K562 (cell line): ENCODE data around the gene NEK1. TPM values are rescaled to one million over a fixed set of nuclear protein-coding genes. Genes with fewer than 3 reads are reported as not detected.

Experiments used
- ATAC-seq: fragments of 200-7000 bp; cut with Tn5 transposase; 3 replicates; pipeline ENCODE4 v1.9.1; 2020; ENCODE audit warnings: moderate library complexity
- BruUV-seq: library from RNA; stranded (reverse); fragments of 400-500 nt; replicated peaks from 2 replicates; lab custom pipeline; 2021; lab: Mats Ljungman, UMichigan
- CTCF ChIA-PET: fragments of 300-600 bp; formaldehyde crosslinking; extraction: SDS; loops from one replicate; lab custom pipeline; 2021; ENCODE audit warnings: low intra/inter-chr PET ratio; lab: Yijun Ruan, JAX
- POLR2A ChIA-PET: fragments of 300-600, 350-650 bp; sonication (Branson Sonifier 250); formaldehyde crosslinking; extraction: SDS; loops from one replicate; lab custom pipeline; 2021; ENCODE audit warnings: antibody characterized with exemption, inconsistent platforms; lab: Yijun Ruan, JAX
- DNase-seq, 4 experiments: peaks; one replicate each; pipeline versions ENCODE4 v3.0.0 to v3.0.0-alpha.2; 2011 to 2018; ENCODE audit warnings: low spot score in 3 of 4, mixed read lengths in 3 of 4; ENCODE audit errors: extremely low read depth in 1 of 4
- FAIRE-seq: peaks from 2 replicates; lab custom pipeline; 2011; peaks lifted over from hg19 to GRCh38; lab: Jason Lieb, UNC
- H2AFZ ChIP-seq: 2 replicates; pipeline ENCODE4 v1.6.0; 2011; ENCODE audit warnings: low read depth, low read length, control low read depth, inconsistent platforms
- H3K27ac ChIP-seq: fragments of 200-600 bp; 3 replicates; pipeline ENCODE4 v1.8.0; 2011; ENCODE audit warnings: low read depth, mild to moderate bottlenecking, control low read depth, inconsistent platforms, low read length, moderate library complexity, mixed read lengths; ENCODE audit errors: extremely low read depth
- H3K27me3 ChIP-seq, 2 experiments: fragments of 300-600 bp in 1 of 2; 2 replicates in 1 of 2; 3 replicates in 1 of 2; pipeline versions ENCODE4 v1.6.0 to v1.8.0; 2011; ENCODE audit warnings: inconsistent platforms in 2 of 2, low read length in 2 of 2, mild to moderate bottlenecking in 1 of 2, mixed read lengths in 1 of 2, moderate library complexity in 1 of 2; ENCODE audit not compliant: control insufficient read depth in 2 of 2, insufficient read depth in 2 of 2
- H3K36me3 ChIP-seq: fragments of 300-600 bp; 3 replicates; pipeline ENCODE4 v1.8.0; 2011; ENCODE audit warnings: mild to moderate bottlenecking, low read length, inconsistent platforms; ENCODE audit not compliant: control insufficient read depth, insufficient read depth
- H3K4me1 ChIP-seq, 2 experiments: fragments of 200-600 bp in 1 of 2; replicated peaks in 1 of 2; 2 replicates in 1 of 2; 3 replicates in 1 of 2; pipeline versions ENCODE4 v1.5.1 to v1.8.0; 2011; ENCODE audit warnings: inconsistent platforms in 2 of 2, low read length in 2 of 2, mild to moderate bottlenecking in 1 of 2, mixed read lengths in 1 of 2, moderate library complexity in 1 of 2; ENCODE audit not compliant: control insufficient read depth in 2 of 2, insufficient read depth in 2 of 2
- H3K4me2 ChIP-seq: 2 replicates; pipeline ENCODE4 v1.6.1; 2011; ENCODE audit warnings: low read length, control low read depth, inconsistent platforms, mixed read lengths; ENCODE audit not compliant: insufficient read depth
- H3K4me3 ChIP-seq: fragments of 200-600 bp; sonication (generic), shearing (Covaris generic); 2 replicates; pipeline ENCODE4 v1.5.1; 2016; ENCODE audit warnings: control low read depth, inconsistent platforms
- H3K79me2 ChIP-seq: fragments of 200-600 bp; 3 replicates; pipeline ENCODE4 v1.8.0; 2011; ENCODE audit warnings: low read length, inconsistent platforms; ENCODE audit not compliant: control insufficient read depth, insufficient read depth
- H3K9ac ChIP-seq, 2 experiments: 2 replicates each; pipeline versions ENCODE4 v1.6.0 to v1.6.1; 2011; ENCODE audit warnings: low read depth in 2 of 2, low read length in 2 of 2, control low read depth in 1 of 2, inconsistent platforms in 1 of 2, mild to moderate bottlenecking in 1 of 2, mixed read lengths in 1 of 2; ENCODE audit not compliant: insufficient read depth in 1 of 2
- H3K9me1 ChIP-seq: one replicate; pipeline ENCODE4 v1.6.0; 2011; ENCODE audit warnings: inconsistent platforms, mild to moderate bottlenecking, low read length, moderate library complexity; ENCODE audit not compliant: control insufficient read depth, insufficient read depth
- H3K9me3 ChIP-seq: replicated peaks from 2 replicates; pipeline ENCODE4 v1.5.1; 2011; ENCODE audit warnings: low read depth, low read length, inconsistent platforms; ENCODE audit not compliant: control insufficient read depth, insufficient read depth
- H4K20me1 ChIP-seq: replicated peaks from 2 replicates; pipeline ENCODE4 v1.6.1; 2011; ENCODE audit warnings: low read length, inconsistent platforms, mixed read lengths; ENCODE audit not compliant: control insufficient read depth, insufficient read depth
- CC2D1A ChIP-seq: fragments of 450-650 bp; IDR thresholded peaks from 2 replicates; pipeline ENCODE4 v1.6.1; 2017; ENCODE audit warnings: mild to moderate bottlenecking
- CTCF ChIP-seq, 3 experiments: IDR thresholded peaks in 2 of 3; conservative IDR thresholded peaks in 1 of 3; 2 replicates each; pipeline ENCODE4 v1.5.1; 2011 to 2012; ENCODE audit warnings: low read length in 3 of 3, mild to moderate bottlenecking in 3 of 3, control low read depth in 2 of 3, improper control_type of control experiment in 1 of 3, inconsistent platforms in 1 of 3, low read depth in 1 of 3, mixed read lengths in 1 of 3, moderate library complexity in 1 of 3; ENCODE audit not compliant: insufficient read depth in 2 of 3
- MCM2 ChIP-seq: fragments of 450-650 bp; IDR thresholded peaks from 2 replicates; pipeline ENCODE4 v1.6.1; 2017; ENCODE audit warnings: low read depth, mild to moderate bottlenecking
- SUPT5H ChIP-seq: fragments of 450-650 bp; IDR thresholded peaks from 2 replicates; pipeline ENCODE4 v1.6.1; 2016
- TAF9B ChIP-seq: fragments of 450-650 bp; IDR thresholded peaks from 2 replicates; pipeline ENCODE4 v1.6.1; 2018; ENCODE audit warnings: mild to moderate bottlenecking; ENCODE audit not compliant: partially characterized antibody
- WGBS: fragments of 100-300 bp; shearing (Covaris generic); methylation state at CpG from one replicate; pipeline ENCODE4 v1.1.6; 2016; ENCODE audit warnings: low coverage, mixed read lengths; ENCODE audit not compliant: insufficient coverage; ENCODE audit errors: missing lambda C conversion rate; 5-methylcytosine and 5-hydroxymethylcytosine counted together
- in situ Hi-C: fragments of 300-500 bp; cut with MboI; formaldehyde crosslinking; loops from 4 replicates; pipeline ENCODE4 v1.15.0; 2018; ENCODE audit warnings: inconsistent platforms, mixed read lengths
- intact Hi-C: fragments of 100-400 bp; cut with micrococcal nuclease; formaldehyde crosslinking; loops from 2 replicates; pipeline ENCODE4 v1.14.2; 2022
- polyA plus RNA-seq, 8 experiments: library from polyadenylated mRNA; depleted of rRNA in 4 of 8; stranded (reverse) in 5 of 8; unstranded in 3 of 8; fragments of >200 nt; fragmentation: Nextera tagmentation in 2 of 8; fragmentation: Illumina TruSeq in 1 of 8; extraction: Ambion mirVana in 2 of 8; extraction: Trizol in 1 of 8; gene quantifications; 2 replicates each; pipeline versions ENCODE4 v1.2.1 to v1.2.3, GENCODE V29; 2011 to 2014; ENCODE audit warnings: inconsistent platforms in 1 of 8, missing spikeins in 1 of 8
- total RNA-seq, 7 experiments: library from RNA; depleted of rRNA in 6 of 7; stranded (reverse); fragments of >200 nt in 6 of 7; fragmentation: Illumina TruSeq in 2 of 7; extraction: Trizol in 2 of 7; gene quantifications; 2 replicates each; pipeline versions ENCODE4 v1.2.1 to v1.2.3, GENCODE V29; 2011 to 2021; ENCODE audit warnings: low replicate concordance in 1 of 7
- TF ChIP-seq, protein P1 (sequence below): IDR thresholded peaks from 2 replicates; pipeline ENCODE4 v1.6.1; 2011; ENCODE audit warnings: borderline replicate concordance, low read depth, mild to moderate bottlenecking, moderate library complexity, low read length; ENCODE audit not compliant: insufficient read depth, poor library complexity, severe bottlenecking
- TF ChIP-seq, protein P2 (sequence below), 2 experiments: fragments of 450-650 bp; IDR thresholded peaks; 2 replicates each; pipeline ENCODE4 v1.6.1; 2016; ENCODE audit warnings: mild to moderate bottlenecking in 2 of 2, borderline replicate concordance in 1 of 2, low read depth in 1 of 2, moderate library complexity in 1 of 2

The NEK1 gene
- total and polyA plus RNA-seq, 9 of the 15 experiments (the other 6 are each of a cell fraction or from before 2014, with no cell fraction given) = 6.2 to 15.7 (median 10.3) TPM

- Histone ChIP-seq H3K79me2 (peaks cover 38% of the 10 kb centered on the region), H3K4me2 (0 out of 2 replicates have a peak overlapping the region, but pooled peaks have one; percentile 7), H3K27me3 (no peaks in the 10 kb centered on the region), H3K9ac (peak overlapping the region in 1 of 2 experiments; percentile 15; a peak in 1 of 4 replicates), H3K4me1 (peaks cover 4 to 31% of the 10 kb centered on the region in 2 experiments; a peak in 4 of 5 replicates), H3K4me3 (no peak overlapping the region), H3K9me1 (no peaks in the 10 kb centered on the region), H3K36me3 (no peaks in the 10 kb centered on the region; the same call in 2 of the 3 replicates), H3K27ac (peak overlapping the region; percentile 53), H4K20me1 (no peaks in the 10 kb centered on the region), H3K9me3 (no peaks in the 10 kb centered on the region), H2AFZ (peak overlapping the region; percentile 84)
- no peak for ATAC-seq
- no peak for FAIRE-seq
- DNase-seq = peak in 2 of 4 experiments; percentile 27 to 39
- in situ Hi-C loops = loop anchor here (10.0 to 25.0 kb wide), 2 partner anchors 139 to 422 kb away; partner anchors contain the start of genes HPF1 and MFAP3L
- intact Hi-C loops = no loop called here
- POLR2A ChIA-PET = interaction anchor here (1.7 to 2.5 kb wide), 2 partner anchors 11 to 44 kb away, joined by 7 to 8 read pairs; no protein-coding TSS in a partner anchor
- CTCF ChIA-PET = no interaction called here
- 9% methylated on average over 4 of the region's 4 CpGs for WGBS
- no TSS peak for BruUV-seq
- TF ChIP-seq CC2D1A = no peak
- no peak for TF ChIP-seq CTCF (IDR thresholded peaks at IDR 0.05 in 2 of 3, conservative IDR thresholded peaks at IDR 0.05 in 1 of 3; ENCODE audit: insufficient read depth in 2 of 3, low read depth in 1 of 3, low read length in 3 of 3)
- no peak for TF ChIP-seq SUPT5H
- no peak for TF ChIP-seq TAF9B
- TF ChIP-seq, protein P1, sequence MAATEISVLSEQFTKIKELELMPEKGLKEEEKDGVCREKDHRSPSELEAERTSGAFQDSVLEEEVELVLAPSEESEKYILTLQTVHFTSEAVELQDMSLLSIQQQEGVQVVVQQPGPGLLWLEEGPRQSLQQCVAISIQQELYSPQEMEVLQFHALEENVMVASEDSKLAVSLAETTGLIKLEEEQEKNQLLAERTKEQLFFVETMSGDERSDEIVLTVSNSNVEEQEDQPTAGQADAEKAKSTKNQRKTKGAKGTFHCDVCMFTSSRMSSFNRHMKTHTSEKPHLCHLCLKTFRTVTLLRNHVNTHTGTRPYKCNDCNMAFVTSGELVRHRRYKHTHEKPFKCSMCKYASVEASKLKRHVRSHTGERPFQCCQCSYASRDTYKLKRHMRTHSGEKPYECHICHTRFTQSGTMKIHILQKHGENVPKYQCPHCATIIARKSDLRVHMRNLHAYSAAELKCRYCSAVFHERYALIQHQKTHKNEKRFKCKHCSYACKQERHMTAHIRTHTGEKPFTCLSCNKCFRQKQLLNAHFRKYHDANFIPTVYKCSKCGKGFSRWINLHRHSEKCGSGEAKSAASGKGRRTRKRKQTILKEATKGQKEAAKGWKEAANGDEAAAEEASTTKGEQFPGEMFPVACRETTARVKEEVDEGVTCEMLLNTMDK = no peak
- TF ChIP-seq MCM2 = no peak
- TF ChIP-seq, protein P2, sequence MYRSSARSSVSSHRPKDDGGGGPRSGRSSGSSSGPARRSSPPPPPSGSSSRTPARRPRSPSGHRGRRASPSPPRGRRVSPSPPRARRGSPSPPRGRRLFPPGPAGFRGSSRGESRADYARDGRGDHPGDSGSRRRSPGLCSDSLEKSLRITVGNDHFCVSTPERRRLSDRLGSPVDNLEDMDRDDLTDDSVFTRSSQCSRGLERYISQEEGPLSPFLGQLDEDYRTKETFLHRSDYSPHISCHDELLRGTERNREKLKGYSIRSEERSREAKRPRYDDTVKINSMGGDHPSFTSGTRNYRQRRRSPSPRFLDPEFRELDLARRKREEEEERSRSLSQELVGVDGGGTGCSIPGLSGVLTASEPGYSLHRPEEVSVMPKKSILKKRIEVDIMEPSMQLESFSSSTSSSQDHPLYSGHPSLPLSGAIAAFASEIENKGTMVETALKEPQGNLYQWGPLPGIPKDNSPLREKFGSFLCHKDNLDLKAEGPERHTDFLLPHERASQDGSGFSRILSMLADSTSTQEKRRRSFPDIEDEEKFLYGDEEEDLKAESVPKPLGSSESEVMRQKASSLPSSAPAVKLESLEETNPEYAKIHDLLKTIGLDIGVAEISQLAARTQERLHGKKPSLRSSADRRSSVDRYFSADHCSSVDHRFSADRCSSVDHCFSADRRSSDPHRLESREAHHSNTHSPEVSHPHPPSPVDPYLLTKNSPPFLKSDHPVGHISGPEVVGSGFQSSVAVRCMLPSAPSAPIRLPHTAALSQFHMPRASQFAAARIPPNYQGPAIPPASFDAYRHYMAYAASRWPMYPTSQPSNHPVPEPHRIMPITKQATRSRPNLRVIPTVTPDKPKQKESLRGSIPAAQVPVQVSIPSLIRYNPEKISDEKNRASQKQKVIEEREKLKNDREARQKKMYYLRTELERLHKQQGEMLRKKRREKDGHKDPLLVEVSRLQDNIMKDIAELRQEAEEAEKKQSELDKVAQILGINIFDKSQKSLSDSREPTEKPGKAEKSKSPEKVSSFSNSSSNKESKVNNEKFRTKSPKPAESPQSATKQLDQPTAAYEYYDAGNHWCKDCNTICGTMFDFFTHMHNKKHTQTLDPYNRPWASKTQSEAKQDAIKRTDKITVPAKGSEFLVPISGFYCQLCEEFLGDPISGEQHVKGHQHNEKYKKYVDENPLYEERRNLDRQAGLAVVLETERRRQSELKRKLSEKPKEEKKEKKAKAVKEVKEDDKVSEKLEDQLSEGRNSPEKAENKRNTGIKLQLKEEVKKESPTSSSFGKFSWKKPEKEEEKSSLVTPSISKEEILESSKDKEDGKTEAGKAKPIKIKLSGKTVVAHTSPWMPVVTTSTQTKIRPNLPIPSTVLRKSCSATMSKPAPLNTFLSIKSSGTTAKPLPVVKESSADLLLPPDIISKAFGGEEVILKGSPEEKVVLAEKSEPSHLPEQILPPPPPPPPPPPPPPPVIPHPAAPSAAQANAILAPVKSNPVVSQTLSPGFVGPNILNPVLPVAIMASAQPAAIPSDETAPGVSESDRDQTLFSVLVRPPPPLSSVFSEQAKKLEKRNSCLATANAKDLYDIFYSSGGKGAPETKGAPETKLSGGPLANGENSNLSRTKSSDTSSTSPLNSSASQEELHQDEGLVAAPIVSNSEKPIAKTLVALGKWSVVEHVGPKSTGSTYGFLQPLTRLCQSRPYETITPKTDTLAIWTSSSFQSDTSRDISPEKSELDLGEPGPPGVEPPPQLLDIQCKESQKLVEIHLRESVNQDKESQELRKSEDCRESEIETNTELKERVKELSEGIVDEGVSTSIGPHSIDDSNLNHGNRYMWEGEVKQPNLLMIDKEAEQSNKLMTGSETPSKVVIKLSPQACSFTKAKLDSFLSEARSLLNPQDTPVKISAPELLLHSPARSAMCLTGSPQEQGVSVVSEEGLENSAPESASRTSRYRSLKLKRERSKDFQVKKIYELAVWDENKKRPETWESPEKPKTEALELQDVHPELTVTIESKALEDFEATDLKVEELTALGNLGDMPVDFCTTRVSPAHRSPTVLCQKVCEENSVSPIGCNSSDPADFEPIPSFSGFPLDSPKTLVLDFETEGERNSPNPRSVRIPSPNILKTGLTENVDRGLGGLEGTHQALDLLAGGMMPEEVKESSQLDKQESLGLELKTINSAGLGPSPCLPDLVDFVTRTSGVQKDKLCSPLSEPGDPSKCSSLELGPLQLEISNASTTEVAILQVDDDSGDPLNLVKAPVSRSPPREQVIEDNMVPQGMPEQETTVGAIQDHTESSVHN (IDR thresholded peaks at IDR 0.05; ENCODE audit: borderline replicate concordance in 1 of 2, low read depth in 1 of 2) = no peak
Observed at GRCh38 chr4:169615467-169616106, 3.2 kb upstream of the NEK1 start.
